ENCODE measurements around the gene DCHS1. TPM values are rescaled to one million over a fixed set of nuclear protein-coding genes. Genes with fewer than 3 reads are reported as not detected.

DCHS1 gene
- total RNA-seq, 4 donors from 2014 or later = 22.2 to 59.8 (median 37.8) TPM

GRCh38 chr11:6612213-6613041, 43.2 kb downstream of the DCHS1 start, which contains the start of gene TAF10:
TSS of gene TAF10 (minus strand) at chr11:6612216. CDS start at chr11:6612189, 27 bp downstream.
- no peaks in the 10 kb centered on the region for H3K9me3 ChIP-seq
- H3K36me3 ChIP-seq = peaks cover 4 to 68% of the 10 kb centered on the region in 2 donors
- WGBS, 2 donors (ENCODE audit: low coverage in 1 of 2) = 0 to 1% methylated on average over 6 to 24 of the region's 51 CpGs
- peak within 1 kb of the TSS; percentile 92 to 99 (median 98) for H3K27ac ChIP-seq
- peak; percentile 96 for ATAC-seq
- H3K4me3 ChIP-seq = peak within 1 kb of the TSS; percentile 63 to 88
- peak in 3 of 4 experiments; percentile 53 to 77 (median 58) for TF ChIP-seq CTCF (IDR thresholded peaks at IDR 0.05)
- peak; percentile 99 for TF ChIP-seq POLR2AphosphoS5 (IDR thresholded peaks at IDR 0.05)
- TF ChIP-seq EP300 (IDR thresholded peaks at IDR 0.05) = no peak
- peak; percentile 94 to 95 for TF ChIP-seq POLR2A (IDR thresholded peaks at IDR 0.05)
- H3K27me3 ChIP-seq = no peaks in the 10 kb centered on the region
- peaks cover 7 to 64% (median 26%) of the 10 kb centered on the region in 3 donors for H3K4me1 ChIP-seq

- Histone ChIP-seq H3K36me3 (peaks cover 4 to 64% of the 10 kb centered on the region in 2 donors), H3K9me3 (no peaks in the 10 kb centered on the region), H3K4me3 (peak overlapping the region; percentile 63 to 88), H3K4me1 (peaks cover 7 to 64% (median 27%) of the 10 kb centered on the region in 3 donors), H3K27ac (peak overlapping the region; percentile 92 to 99 (median 98)), H3K27me3 (no peaks in the 10 kb centered on the region)
- no peak for ATAC-seq
- no CpG with 5 or more reads among the region's 36 CpGs for WGBS, 2 donors (ENCODE audit: low coverage in 1 of 2)
- peak in 1 of 4 experiments; percentile 10 for TF ChIP-seq CTCF (IDR thresholded peaks at IDR 0.05)
- no peak for TF ChIP-seq POLR2AphosphoS5 (IDR thresholded peaks at IDR 0.05)
Measured at GRCh38 chr11:6611963-6612212, 43.7 kb downstream of the DCHS1 start.

- Histone ChIP-seq H3K27ac (peak overlapping the region; percentile 92 to 99 (median 98)), H3K4me1 (peaks cover 7 to 67% (median 32%) of the 10 kb centered on the region in 3 donors), H3K9me3 (no peaks in the 10 kb centered on the region), H3K27me3 (no peaks in the 10 kb centered on the region), H3K4me3 (peak overlapping the region; percentile 63 to 88), H3K36me3 (peaks cover 4 to 58% of the 10 kb centered on the region in 2 donors)
- TF ChIP-seq CTCF (IDR thresholded peaks at IDR 0.05) (no peak), EP300 (IDR thresholded peaks at IDR 0.05) (no peak), POLR2A (IDR thresholded peaks at IDR 0.05) (no peak), POLR2AphosphoS5 (IDR thresholded peaks at IDR 0.05) (peak; percentile 62)
- peak; percentile 11 for ATAC-seq
- WGBS, 2 donors (ENCODE audit: low coverage in 1 of 2) = 0 to 3% methylated on average over 2 to 21 of the region's 39 CpGs
Measured at GRCh38 chr11:6611092-6611962, 44.3 kb downstream of the DCHS1 start.

- Histone ChIP-seq H3K36me3 (peaks cover 4 to 51% of the 10 kb centered on the region in 2 donors), H3K4me3 (peak overlapping the region in 1 of 2 donors; percentile 88), H3K4me1 (peaks cover 7 to 74% (median 34%) of the 10 kb centered on the region in 3 donors), H3K27me3 (no peaks in the 10 kb centered on the region), H3K9me3 (no peaks in the 10 kb centered on the region), H3K27ac (peak overlapping the region; percentile 92 to 99 (median 98))
- ATAC-seq = no peak
- WGBS, 2 donors (ENCODE audit: low coverage in 1 of 2) = 54% methylated on average over 2 of the region's 6 CpGs; no CpG with 5 or more reads in 1 of the 2 donors
- TF ChIP-seq EP300 (IDR thresholded peaks at IDR 0.05) (no peak), POLR2AphosphoS5 (IDR thresholded peaks at IDR 0.05) (no peak), CTCF (IDR thresholded peaks at IDR 0.05) (no peak), POLR2A (IDR thresholded peaks at IDR 0.05) (no peak)
Measured at GRCh38 chr11:6610591-6610990, 45.0 kb downstream of the DCHS1 start.
